NCI-H2196 (cell line): Measurements from ENCODE around the gene BASP1.
"Not testable (repeated sequence)": the region's sequence is repeated elsewhere in the genome, so short reads cannot be mapped to it uniquely, and the experiment has no call there.

Experiments
- DNase-seq: peaks from one replicate; lab custom pipeline; 2025; ENCODE audit not compliant: unreplicated experiment; lab: John Stamatoyannopoulos, UW

Gene BASP1

DNA sequence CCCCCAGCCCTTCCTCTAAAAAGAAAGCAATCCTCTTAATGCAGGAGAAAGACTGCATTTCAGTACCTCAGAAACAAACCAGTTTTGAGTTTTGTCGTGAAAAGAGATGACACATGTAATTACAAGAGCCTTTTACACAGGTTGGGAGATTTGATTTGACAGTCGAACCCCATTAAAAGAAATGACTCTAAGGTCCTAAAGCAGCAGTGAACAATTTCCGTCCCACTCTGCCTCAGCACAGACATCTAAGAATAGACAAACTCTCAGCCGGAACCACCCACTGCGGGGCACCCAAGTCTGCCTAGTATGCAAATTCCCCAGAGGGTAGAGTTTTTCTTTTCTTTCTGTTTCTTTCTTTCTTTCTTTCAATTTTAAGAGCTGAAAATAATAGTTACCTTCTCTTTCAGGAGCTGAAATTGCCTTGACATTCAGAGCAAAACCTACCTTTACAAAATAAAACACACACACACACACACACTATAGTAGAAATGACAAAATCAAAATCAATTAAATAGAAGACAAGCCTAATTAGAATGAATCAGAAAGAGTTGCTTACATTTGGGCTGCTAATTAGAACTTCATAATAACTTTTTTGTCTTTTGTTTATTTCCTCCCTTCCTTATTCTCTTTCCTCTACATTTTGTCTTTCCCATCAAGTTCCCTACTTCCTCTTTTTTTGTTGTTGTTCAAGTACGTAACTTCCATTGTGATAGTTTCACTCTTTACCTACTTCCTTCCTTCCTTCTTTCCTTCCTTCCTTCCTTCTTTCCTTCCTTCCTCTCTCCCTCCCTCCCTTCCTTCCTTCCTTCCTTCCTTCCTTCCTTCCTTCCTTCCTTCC is 65.1 kb downstream of the BASP1 start:
- no peak for DNase-seq

DNA sequence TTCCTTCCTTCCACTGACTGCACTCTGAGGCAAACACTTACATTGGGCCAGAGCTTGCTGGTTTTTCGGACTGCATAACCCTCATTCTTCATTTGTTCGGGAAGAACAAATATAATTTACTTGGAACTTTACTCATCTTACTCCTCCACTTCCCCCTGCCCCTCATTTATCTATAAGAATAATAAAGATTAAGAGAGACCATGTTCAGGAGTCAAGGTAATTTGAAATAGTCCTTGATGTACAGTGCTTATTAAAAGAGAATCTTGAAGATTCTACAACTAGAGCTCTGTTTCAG is 65.6 kb downstream of the BASP1 start:
- DNase-seq = no peak

DNA sequence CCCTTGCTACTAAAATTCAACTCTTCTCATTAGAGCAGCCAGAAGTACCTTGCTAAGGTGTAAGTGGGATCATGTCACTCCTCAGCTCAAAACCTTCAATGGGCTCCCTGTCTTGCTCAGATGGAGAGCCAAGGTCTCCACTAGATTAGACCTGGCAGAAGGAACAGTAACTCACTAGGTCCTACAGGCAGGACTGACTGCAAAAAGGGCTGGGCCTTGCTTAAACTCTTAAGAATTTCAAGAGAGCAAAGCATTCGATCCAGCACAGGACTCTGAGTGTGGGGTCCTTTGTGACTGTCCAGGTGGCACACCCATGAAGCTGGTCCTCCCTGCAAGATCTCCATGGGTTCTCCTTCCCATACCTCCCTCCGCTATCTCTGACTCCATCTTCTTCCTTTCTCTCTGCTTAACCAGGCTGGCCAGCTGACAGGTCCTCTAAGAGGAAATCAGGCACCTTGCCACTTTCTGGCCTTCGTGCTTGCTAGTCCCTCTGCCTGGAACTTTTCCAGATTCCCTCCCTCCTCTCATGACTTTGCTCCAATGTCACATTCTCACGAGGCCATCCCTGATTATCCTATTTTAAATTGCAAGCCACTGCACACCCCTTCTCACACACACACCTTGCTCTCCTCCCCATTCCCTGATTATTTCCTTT is 70.2 kb downstream of the BASP1 start:
- no peak for DNase-seq

DNA sequence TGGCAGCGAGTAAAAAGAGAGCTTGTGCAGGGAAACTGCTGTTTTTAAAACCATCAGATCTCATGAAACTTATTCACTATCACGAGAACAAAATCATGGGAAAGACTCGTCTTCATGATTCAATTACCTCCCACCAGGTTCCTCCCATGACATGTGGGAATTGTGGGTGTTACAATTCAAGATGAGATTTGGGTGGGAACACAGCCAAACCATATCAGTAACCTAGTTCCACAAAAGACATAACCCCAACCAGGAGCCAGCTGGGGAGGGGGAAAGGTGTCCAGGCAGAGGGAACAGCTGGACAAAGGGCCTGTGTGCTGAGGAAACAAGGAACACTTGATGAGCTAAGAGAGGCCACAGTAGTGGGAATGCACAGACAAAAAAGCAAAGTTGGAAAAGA is 71.1 kb downstream of the BASP1 start:
- DNase-seq = no peak

- DNase-seq = no peak
Measured at GRCh38 chr5:17289681-17290539, 72.5 kb downstream of the BASP1 start.

DNA sequence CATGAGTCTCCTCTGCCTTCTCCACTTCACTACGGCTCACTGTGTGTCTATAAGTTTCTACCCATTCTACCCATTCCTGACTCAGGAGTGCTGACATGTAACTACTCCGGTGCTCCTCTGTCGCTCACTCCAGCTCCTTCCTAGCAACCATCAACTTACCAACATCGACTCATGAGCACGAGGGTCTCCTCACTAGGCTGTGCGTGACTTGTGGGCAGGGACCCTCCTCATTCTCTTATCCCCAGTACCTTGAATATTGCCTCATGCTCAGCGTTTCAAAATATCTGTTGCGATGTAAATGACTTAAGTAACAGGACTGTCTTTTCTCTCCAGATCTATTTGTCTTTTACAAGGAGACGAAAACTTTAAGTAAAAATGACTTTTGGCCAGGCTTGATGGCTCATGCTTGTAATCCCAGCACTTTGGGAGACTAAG is 73.1 kb downstream of the BASP1 start:
- DNase-seq = no peak

DNA sequence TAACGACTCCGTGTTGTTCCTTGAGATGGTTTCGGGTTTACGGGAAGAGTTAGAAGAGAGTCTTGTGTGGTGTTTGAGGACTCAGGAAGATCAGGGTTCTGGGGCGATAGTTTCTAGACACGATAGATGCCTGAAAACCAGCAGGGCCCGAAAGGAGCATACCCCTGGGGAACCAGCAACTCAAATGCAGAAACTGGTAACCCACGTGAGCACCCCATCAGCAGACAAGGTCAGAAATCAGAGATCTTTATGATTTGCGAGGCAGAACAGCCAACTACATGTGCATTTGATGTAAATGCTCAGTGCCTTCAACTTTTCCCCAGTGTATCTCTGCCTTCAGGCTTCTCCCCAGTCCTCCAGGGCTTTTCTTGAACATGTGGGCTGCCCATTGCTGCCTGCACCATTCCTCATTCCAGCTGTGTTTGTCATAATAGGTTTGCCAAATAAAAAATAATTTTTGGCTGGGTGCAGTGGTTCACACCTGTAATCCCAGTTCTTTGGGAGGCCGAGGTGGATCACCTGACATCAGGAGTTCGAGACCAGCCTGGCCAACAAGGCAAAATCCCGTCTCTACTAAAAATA is 75.1 kb downstream of the BASP1 start:
- no peak for DNase-seq

GRCh38 chr5:17294639-17295311 is 77.3 kb downstream of the BASP1 start:
- no peak for DNase-seq

DNA sequence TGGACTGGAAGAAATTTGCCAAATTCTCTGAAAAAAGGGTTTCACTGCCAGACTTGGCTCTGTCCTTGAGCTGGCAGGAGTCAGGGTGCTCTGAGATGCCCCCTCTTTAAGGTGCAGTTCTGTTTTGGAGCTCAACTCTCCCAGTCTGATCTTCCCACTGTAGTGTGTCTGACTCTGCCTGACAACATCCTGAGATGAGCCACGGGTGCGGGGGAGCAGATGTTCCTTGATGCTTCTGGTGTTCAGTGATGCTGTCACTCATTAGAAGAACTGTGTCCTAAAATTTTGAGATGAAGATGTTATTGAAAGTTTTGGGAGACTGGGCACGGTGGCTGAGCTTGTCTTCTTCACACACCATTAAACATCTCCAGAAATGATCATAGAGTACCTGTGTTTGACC is 78.2 kb downstream of the BASP1 start:
- DNase-seq = no peak

DNA sequence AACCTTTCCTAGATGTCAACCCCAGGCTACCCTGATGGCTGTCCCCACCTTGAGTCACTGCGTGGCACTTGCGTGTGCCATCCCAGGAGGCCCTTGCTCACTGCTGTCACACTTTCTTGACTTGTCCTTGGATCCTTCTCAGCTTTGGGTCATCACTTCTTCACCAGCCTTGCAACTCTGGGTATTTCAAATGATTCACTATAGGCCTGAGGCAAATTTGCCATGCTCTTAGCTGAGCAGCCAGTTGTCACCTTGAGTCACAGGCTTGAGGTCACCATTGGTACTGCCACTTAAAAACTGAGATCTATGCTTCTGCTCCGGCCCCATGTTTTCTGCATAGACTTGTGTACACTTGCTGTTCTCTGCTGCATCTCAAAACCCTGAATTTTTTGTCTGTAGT is 84.7 kb downstream of the BASP1 start:
- DNase-seq = no peak

DNA sequence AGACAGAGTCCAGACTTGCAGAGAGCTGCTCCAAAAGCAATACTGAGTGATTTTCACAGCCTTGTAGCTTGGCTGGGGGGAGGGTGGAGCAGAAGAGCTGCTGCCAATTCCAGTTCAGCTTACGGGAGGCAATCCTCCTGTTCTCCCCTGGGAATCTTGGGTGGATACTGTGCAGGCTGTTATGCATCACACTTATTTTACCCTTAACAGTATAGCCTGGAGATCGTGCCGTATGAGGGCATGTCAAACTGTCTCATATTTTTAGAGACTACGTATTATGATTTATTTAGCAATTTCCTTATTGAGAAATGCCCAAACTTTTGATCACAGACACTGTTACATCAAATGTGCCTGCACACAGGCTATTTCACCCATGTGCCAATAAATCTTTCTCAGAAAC is 85.2 kb downstream of the BASP1 start:
- no peak for DNase-seq

- no peak for DNase-seq
Measured at GRCh38 chr5:17304282-17304681, 86.9 kb downstream of the BASP1 start.

DNA sequence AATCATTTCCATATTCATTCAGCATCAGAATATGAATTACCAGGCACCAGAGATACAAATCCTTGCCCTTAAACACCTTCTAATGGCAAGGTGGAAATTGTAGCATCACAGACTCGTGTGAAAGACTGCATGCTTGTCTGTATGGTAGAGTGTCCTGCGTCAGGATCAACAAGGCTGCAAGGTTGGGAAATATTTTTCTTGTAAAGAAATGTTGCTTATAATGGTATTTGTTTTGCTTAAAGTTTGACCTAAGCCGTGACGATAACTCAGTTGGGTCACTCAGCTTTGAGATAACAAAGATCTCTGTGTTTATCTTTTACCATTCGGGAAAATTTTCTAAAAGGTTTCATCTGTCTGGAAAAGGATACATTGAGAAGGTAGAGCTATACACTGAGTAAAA is 87.6 kb downstream of the BASP1 start:
- no peak for DNase-seq

DNA sequence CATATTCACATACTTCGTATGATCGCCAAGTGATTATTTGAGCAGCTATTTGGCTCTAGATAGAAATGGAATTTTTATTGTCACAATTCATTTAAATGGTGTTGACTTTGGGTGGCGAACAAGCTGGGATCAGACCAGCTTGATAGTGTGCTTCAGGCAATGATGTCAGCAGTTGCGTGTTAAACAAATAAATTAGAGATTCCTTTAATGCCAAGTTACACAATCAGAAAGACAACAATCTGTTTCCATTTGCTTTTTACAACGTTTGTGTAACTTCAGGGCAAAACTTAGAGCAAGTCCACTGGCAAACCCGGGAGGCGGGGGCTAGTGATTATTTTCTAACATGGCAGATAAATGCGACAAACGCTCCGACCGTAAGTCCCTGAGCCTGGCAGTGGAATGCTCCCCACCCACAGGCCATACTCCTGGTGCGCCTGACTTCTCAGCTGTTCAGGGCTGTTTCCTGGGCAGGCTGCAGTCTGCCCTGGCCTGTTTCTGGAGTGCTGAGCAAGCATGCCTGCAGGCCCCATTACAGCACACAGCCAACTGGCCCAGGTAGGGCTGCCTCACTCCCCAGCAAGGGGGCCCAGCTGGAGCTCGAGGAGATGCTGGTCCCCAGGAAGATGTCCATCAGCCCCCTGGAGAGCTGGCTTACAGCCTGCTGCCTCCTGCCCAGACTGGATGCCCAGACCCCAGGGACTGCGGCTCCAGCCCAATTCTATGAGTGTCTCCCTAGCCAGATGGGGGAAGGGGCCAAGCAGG is 88.7 kb downstream of the BASP1 start:
- DNase-seq = no peak

GRCh38 chr5:17306726-17307091 is 89.3 kb downstream of the BASP1 start:
- DNase-seq = no peak

DNA sequence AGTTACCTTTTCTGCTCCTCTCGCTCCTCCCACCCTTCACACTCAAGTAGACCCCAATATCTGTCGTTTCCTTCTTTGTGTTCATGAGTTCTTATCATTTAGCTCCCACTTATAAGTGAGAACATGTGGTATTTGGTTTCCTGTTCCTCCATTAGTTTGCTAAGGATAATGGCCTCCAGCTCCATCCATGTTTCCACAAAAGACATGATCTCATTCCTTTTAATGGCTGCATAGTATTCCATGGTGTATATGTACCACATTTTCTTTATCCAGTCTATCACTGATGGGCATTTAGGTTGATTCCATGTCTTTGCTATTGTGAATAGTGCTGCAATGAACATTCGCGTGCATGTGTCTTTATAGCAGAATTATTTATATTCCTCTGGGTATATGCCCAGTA is 90.0 kb downstream of the BASP1 start:
- not testable (repeated sequence) for DNase-seq

DNA sequence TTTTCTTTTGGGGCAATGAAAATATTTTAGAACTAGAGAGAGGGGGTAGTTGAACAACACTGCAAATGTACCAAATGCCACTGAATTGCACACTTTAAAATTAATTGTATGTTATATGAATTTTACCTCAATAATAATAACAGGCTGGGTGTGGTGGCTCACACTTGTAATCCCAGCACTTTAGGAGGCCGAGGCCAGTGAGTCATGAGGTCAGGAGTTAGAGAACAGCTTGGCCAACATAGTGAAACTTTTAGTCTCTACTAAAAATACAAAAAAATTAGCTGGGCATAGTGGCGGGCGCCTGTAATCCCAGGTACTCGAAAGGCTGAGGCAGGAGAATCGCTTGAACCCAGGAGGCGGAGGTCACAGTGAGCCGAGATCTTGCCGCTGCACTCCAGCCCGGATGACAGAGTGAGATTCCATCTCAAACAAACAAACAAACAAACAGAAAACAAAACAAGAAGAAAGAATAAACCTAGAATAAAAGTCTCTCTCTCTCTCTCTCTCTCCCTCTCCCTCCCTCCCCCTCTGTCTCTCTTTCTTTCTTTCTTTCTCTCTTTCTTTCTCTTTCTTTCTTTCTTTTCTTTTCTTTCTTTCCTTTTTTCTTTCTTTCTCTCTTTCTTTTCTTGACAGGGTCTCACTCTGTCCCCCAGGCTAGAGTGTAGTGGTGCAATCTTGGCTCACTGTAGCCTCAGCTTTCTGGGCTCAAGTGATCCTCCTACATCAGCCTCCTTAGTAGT is 91.1 kb downstream of the BASP1 start:
- no peak for DNase-seq

DNA sequence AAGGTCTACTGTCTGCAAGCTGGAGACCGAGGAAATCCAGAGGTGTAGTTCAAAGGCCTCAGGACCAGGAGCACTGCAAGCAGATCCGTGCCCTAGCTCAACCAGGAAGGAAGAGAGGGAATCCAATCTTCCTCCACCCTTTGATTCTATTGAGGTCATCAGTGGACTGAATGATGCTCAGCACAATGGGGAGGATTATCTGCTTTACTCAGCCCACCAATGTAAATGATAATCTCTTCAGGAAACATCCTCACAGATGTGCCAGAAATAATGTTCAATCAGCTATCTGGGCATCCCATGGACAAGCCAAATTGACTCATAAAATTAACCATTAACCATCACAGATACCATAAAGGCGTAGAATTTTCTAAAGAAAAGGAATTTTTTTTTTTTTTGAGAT is 92.0 kb downstream of the BASP1 start:
- no peak for DNase-seq

DNA sequence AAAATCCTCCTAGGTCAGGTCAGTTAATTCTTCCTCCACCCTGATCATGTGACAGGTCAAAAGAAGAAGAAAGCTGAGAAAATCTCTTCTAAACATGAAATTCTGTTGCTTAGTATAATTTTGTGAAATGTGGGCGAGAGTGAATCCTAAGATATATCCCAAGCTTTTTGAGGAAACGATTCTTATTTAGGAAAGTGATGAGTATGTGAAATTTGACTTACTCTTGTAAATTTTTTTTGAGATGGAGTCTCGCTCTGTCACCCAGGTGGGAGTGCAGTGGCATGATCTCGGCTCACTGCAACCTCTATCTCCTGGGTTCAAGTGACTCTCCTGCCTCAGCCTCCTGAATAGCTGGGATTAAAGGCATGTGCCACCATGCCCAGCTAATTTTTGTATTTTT is 93.1 kb downstream of the BASP1 start:
- DNase-seq = not testable (repeated sequence)

DNA sequence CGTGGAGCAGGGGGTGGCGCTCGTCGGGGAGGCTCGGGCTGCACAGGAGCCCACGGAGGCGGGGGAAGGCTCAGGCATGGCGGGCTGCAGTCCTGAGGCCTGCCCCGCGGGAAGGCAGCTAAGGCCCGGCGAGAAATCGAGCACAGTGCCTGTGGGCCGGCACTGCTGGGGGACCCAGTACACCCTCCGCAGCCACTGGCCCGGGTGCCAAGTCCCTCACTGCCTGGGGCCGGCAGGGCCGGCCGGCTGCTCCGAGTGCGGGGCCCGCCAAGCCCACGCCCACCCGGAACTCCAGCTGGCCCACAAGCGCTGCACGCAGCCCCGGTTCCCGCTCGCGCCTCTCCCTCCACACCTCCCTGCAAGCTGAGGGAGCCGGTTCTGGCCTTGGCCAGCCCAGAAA is 94.4 kb downstream of the BASP1 start:
- not testable (repeated sequence) for DNase-seq
